OCI-M2 (cell line): ENCODE results near the gene TPGS1.

Source experiments
- DNase-seq: peaks from one replicate; lab custom pipeline; 2025; ENCODE audit not compliant: unreplicated experiment; lab: John Stamatoyannopoulos, UW

TPGS1 gene

GRCh38 chr19:507286-508203 lies at the start of gene TPGS1:
Gene TPGS1 (plus strand): TSS chr19:507497. CDS start chr19:507507, 10 bp downstream.
- DNase-seq: no peak

GRCh38 chr19:457636-458035 lies 49.7 kb upstream of the TPGS1 start:
- DNase-seq: no peak

GRCh38 chr19:458091-459042 lies 48.9 kb upstream of the TPGS1 start:
- no peak for DNase-seq

GRCh38 chr19:459724-460511 lies 47.4 kb upstream of the TPGS1 start:
- no peak for DNase-seq

- DNase-seq: no peak
Measured at GRCh38 chr19:460877-461720, 46.2 kb upstream of the TPGS1 start, which contains the start of gene SHC2. Gene SHC2 (minus strand): TSS chr19:461033. CDS start chr19:460996, 37 bp downstream.

GRCh38 chr19:461721-462551 lies 45.4 kb upstream of the TPGS1 start:
- DNase-seq: no peak

- DNase-seq: no peak
Measured at GRCh38 chr19:463483-464207, 43.7 kb upstream of the TPGS1 start.

GRCh38 chr19:464208-464545 lies 43.1 kb upstream of the TPGS1 start:
- no peak for DNase-seq

- DNase-seq: no peak
Measured at GRCh38 chr19:465056-465816, 42.1 kb upstream of the TPGS1 start.

GRCh38 chr19:467554-467953 lies 39.7 kb upstream of the TPGS1 start:
- DNase-seq: no peak

GRCh38 chr19:468587-469256 lies 38.6 kb upstream of the TPGS1 start:
- no peak for DNase-seq

GRCh38 chr19:469833-470232 lies 37.5 kb upstream of the TPGS1 start:
- DNase-seq: no peak

GRCh38 chr19:470701-471100 lies 36.6 kb upstream of the TPGS1 start:
- no peak for DNase-seq

GRCh38 chr19:472005-472858 lies 35.1 kb upstream of the TPGS1 start:
- DNase-seq: no peak

GRCh38 chr19:474126-475078 lies 32.9 kb upstream of the TPGS1 start:
- DNase-seq: no peak
